ENCODE data around the gene PSMD6.

Gene PSMD6

GRCh38 chr3:63981980-63982379 is 41.3 kb downstream of the PSMD6 start:
- Histone ChIP-seq H3K79me2 (ENCODE audit: low read length) (0 out of 2 replicates have a peak, but pooled peaks cover under 1% of the 10 kb centered on the region), H3K27me3 (ENCODE audit: low read depth, low read length) (no peaks in the 10 kb centered on the region), H3K4me3 (ENCODE audit: low read length) (no peak overlapping the region), H2AFZ (ENCODE audit: low read depth, low read length) (no peak overlapping the region), H3K4me2 (ENCODE audit: low read length) (peak overlapping the region; percentile 33), H3K9ac (ENCODE audit: low read length) (no peak overlapping the region), H4K20me1 (ENCODE audit: insufficient read depth, low read length) (peaks cover 12% of the 10 kb centered on the region), H3K9me3 (ENCODE audit: insufficient read depth, low read length) (no peaks in the 10 kb centered on the region), H3K36me3 (replicated peaks; ENCODE audit: low read depth, low read length) (peaks cover 53% of the 10 kb centered on the region), H3K4me1 (ENCODE audit: low read length) (peaks cover 17% of the 10 kb centered on the region), H3K27ac (ENCODE audit: low read length) (peak overlapping the region; percentile 41)
- TF ChIP-seq EZH2phosphoT487 (IDR thresholded peaks at IDR 0.05; ENCODE audit: low read depth) = no peak
- no peak for TF ChIP-seq CTCF (IDR thresholded peaks at IDR 0.05; ENCODE audit: low read depth, low read length)

- peaks cover 50% of the 10 kb centered on the region for H3K36me3 ChIP-seq (replicated peaks; ENCODE audit: low read depth, low read length)
Observed at GRCh38 chr3:63980830-63981498, 42.3 kb downstream of the PSMD6 start.

GRCh38 chr3:63980019-63980418 is 43.3 kb downstream of the PSMD6 start:
- Histone ChIP-seq H3K27me3 (ENCODE audit: low read depth, low read length) (no peaks in the 10 kb centered on the region), H2AFZ (ENCODE audit: low read depth, low read length) (no peak overlapping the region), H3K4me1 (ENCODE audit: low read length) (peaks cover 17% of the 10 kb centered on the region), H4K20me1 (ENCODE audit: insufficient read depth, low read length) (peaks cover 12% of the 10 kb centered on the region), H3K4me3 (ENCODE audit: low read length) (no peak overlapping the region), H3K9me3 (ENCODE audit: insufficient read depth, low read length) (no peaks in the 10 kb centered on the region), H3K36me3 (replicated peaks; ENCODE audit: low read depth, low read length) (peaks cover 43% of the 10 kb centered on the region), H3K27ac (ENCODE audit: low read length) (no peak overlapping the region), H3K79me2 (ENCODE audit: low read length) (0 out of 2 replicates have a peak, but pooled peaks cover 6% of the 10 kb centered on the region), H3K9ac (ENCODE audit: low read length) (no peak overlapping the region), H3K4me2 (ENCODE audit: low read length) (no peak overlapping the region)
- TF ChIP-seq EZH2phosphoT487 (IDR thresholded peaks at IDR 0.05; ENCODE audit: low read depth) (no peak), CTCF (IDR thresholded peaks at IDR 0.05; ENCODE audit: low read depth, low read length) (no peak)

More at GRCh38 chr3:63980830-63981498, 42.3 kb downstream of the PSMD6 start:
- no peak overlapping the region for H2AFZ ChIP-seq (ENCODE audit: low read depth, low read length)
- no peak overlapping the region for H3K9ac ChIP-seq (ENCODE audit: low read length)
- no peaks in the 10 kb centered on the region for H3K27me3 ChIP-seq (ENCODE audit: low read depth, low read length)
- no peak overlapping the region for H3K4me3 ChIP-seq (ENCODE audit: low read length)
- no peak overlapping the region for H3K4me2 ChIP-seq (ENCODE audit: low read length)
- peaks cover 17% of the 10 kb centered on the region for H3K4me1 ChIP-seq (ENCODE audit: low read length)
- peaks cover 12% of the 10 kb centered on the region for H4K20me1 ChIP-seq (ENCODE audit: insufficient read depth, low read length)
- H3K27ac ChIP-seq (ENCODE audit: low read length) = no peak overlapping the region
- TF ChIP-seq EZH2phosphoT487 (IDR thresholded peaks at IDR 0.05; ENCODE audit: low read depth) = no peak
- no peak for TF ChIP-seq CTCF (IDR thresholded peaks at IDR 0.05; ENCODE audit: low read depth, low read length)
- H3K9me3 ChIP-seq (ENCODE audit: insufficient read depth, low read length) = no peaks in the 10 kb centered on the region
- H3K79me2 ChIP-seq (ENCODE audit: low read length) = 0 out of 2 replicates have a peak, but pooled peaks cover 6% of the 10 kb centered on the region

GRCh38 chr3:63979093-63979885 is 44.0 kb downstream of the PSMD6 start:
- H3K4me3 ChIP-seq (ENCODE audit: low read length) = no peak overlapping the region
- no peak overlapping the region for H3K4me2 ChIP-seq (ENCODE audit: low read length)
- peaks cover 40% of the 10 kb centered on the region for H3K36me3 ChIP-seq (replicated peaks; ENCODE audit: low read depth, low read length)
- no peak overlapping the region for H2AFZ ChIP-seq (ENCODE audit: low read depth, low read length)
- no peak for TF ChIP-seq CTCF (IDR thresholded peaks at IDR 0.05; ENCODE audit: low read depth, low read length)
- no peak for TF ChIP-seq EZH2phosphoT487 (IDR thresholded peaks at IDR 0.05; ENCODE audit: low read depth)
- peaks cover 17% of the 10 kb centered on the region for H3K4me1 ChIP-seq (ENCODE audit: low read length)
- 0 out of 2 replicates have a peak, but pooled peaks cover 6% of the 10 kb centered on the region for H3K79me2 ChIP-seq (ENCODE audit: low read length)
- no peak overlapping the region for H3K9ac ChIP-seq (ENCODE audit: low read length)
- peaks cover 12% of the 10 kb centered on the region for H4K20me1 ChIP-seq (ENCODE audit: insufficient read depth, low read length)
- no peaks in the 10 kb centered on the region for H3K9me3 ChIP-seq (ENCODE audit: insufficient read depth, low read length)
- H3K27me3 ChIP-seq (ENCODE audit: low read depth, low read length) = no peaks in the 10 kb centered on the region
- H3K27ac ChIP-seq (ENCODE audit: low read length) = no peak overlapping the region

Measured in OCI-LY3 (cell line).